ENCODE data around the gene COL25A1. TPM values are rescaled to one million over a fixed set of nuclear protein-coding genes. Genes with fewer than 3 reads are reported as not detected.
"Not testable (repeated sequence)": the region's sequence is repeated elsewhere in the genome, so short reads cannot be mapped to it uniquely, and the experiment has no call there.

The COL25A1 gene
- total RNA-seq, 1 donor from 2014 or later = 0.35 TPM

- ATAC-seq = peak in 1 of 2 donors; percentile 9
- intact Hi-C loops (cut with DNase I) = no loop called here
- no peak for DNase-seq
- Histone ChIP-seq H3K4me1 (no peaks in the 10 kb centered on the region), H3K27ac (no peak overlapping the region), H3K36me3 (no peaks in the 10 kb centered on the region), H3K27me3 (ENCODE audit: low read depth) (no peaks in the 10 kb centered on the region), H3K9me3 (no peaks in the 10 kb centered on the region), H3K4me3 (no peak overlapping the region)
- no peak for TF ChIP-seq CTCF (IDR thresholded peaks at IDR 0.05)
These were observed 360.5 kb downstream of the COL25A1 start for GRCh38 chr4:108941904-108942430.

- Histone ChIP-seq H3K36me3 (no peaks in the 10 kb centered on the region), H3K27me3 (ENCODE audit: low read depth) (no peaks in the 10 kb centered on the region), H3K4me3 (no peak overlapping the region), H3K4me1 (no peaks in the 10 kb centered on the region), H3K9me3 (no peaks in the 10 kb centered on the region), H3K27ac (no peak overlapping the region)
- TF ChIP-seq CTCF (IDR thresholded peaks at IDR 0.05) = no peak
- intact Hi-C loops (cut with DNase I) = no loop called here
- no peak for ATAC-seq
- DNase-seq = no peak
These were observed 361.8 kb downstream of the COL25A1 start for GRCh38 chr4:108940634-108941033.

DNA sequence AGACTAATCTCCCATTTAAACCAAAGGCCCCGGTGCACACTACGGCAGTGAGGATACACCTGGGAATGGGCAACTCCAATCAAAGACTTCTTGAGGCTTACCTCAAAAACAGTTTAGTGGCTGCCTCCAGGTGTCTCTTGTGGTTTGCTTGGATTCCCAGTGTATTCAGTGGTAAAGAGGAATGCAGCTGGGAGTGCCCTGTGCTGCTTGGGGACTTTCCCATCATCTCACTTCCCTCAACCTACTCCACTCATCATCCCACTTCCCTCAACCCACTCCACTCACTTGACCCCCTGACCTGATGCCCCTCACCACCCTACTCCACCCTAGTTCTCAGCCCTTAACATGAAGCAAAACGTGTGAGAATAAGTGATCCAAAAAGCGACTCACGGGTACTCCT lies 362.3 kb downstream of the COL25A1 start:
- Histone ChIP-seq H3K27me3 (ENCODE audit: low read depth) (no peaks in the 10 kb centered on the region), H3K9me3 (no peaks in the 10 kb centered on the region), H3K4me3 (no peak overlapping the region), H3K4me1 (no peaks in the 10 kb centered on the region), H3K27ac (no peak overlapping the region), H3K36me3 (no peaks in the 10 kb centered on the region)
- ATAC-seq (no peak), DNase-seq (no peak)
- TF ChIP-seq CTCF (IDR thresholded peaks at IDR 0.05) = no peak
- intact Hi-C loops (cut with DNase I) = no loop called here

GRCh38 chr4:108937066-108937465 lies 365.4 kb downstream of the COL25A1 start:
- intact Hi-C loops (cut with DNase I) = no loop called here
- H3K27me3 ChIP-seq (ENCODE audit: low read depth) = no peaks in the 10 kb centered on the region
- ATAC-seq = no peak
- H3K27ac ChIP-seq = no peak overlapping the region
- H3K36me3 ChIP-seq = no peaks in the 10 kb centered on the region
- no peaks in the 10 kb centered on the region for H3K4me1 ChIP-seq
- no peak for TF ChIP-seq CTCF (IDR thresholded peaks at IDR 0.05)
- H3K9me3 ChIP-seq = no peaks in the 10 kb centered on the region
- no peak for DNase-seq
- no peak overlapping the region for H3K4me3 ChIP-seq

GRCh38 chr4:108933925-108934324 lies 368.5 kb downstream of the COL25A1 start:
- H3K4me1 ChIP-seq; DNase-seq; H3K27me3 ChIP-seq (ENCODE audit: low read depth); H3K27ac ChIP-seq; ATAC-seq; H3K9me3 ChIP-seq; H3K4me3 ChIP-seq; intact Hi-C loops (cut with DNase I); H3K36me3 ChIP-seq: not testable (repeated sequence)

- Histone ChIP-seq H3K4me1 (no peaks in the 10 kb centered on the region), H3K36me3 (no peaks in the 10 kb centered on the region), H3K27me3 (ENCODE audit: low read depth) (no peaks in the 10 kb centered on the region), H3K4me3 (no peak overlapping the region), H3K27ac (no peak overlapping the region), H3K9me3 (no peaks in the 10 kb centered on the region)
- DNase-seq = no peak
- intact Hi-C loops (cut with DNase I) = no loop called here
- no peak for ATAC-seq
- TF ChIP-seq CTCF (IDR thresholded peaks at IDR 0.05) = no peak
These were observed 369.4 kb downstream of the COL25A1 start for GRCh38 chr4:108933046-108933445.
